Left ventricle myocardium inferior (tissue), 1 donor: ENCODE data around the gene LRRC25. TPM values are rescaled to one million over a fixed set of nuclear protein-coding genes. Genes with fewer than 3 reads are reported as not detected.

Source experiments
- DNase-seq: peaks from one replicate; pipeline ENCODE4 v3.0.0-alpha.2; 2020
- H3K27ac ChIP-seq: fragments of 200-600 bp; replicated peaks from 2 replicates; pipeline ENCODE4 v1.8.0; 2021
- H3K27me3 ChIP-seq: fragments of 200-600 bp; 2 replicates; pipeline ENCODE4 v1.8.0; 2021; ENCODE audit warnings: low read depth
- H3K36me3 ChIP-seq: fragments of 200-600 bp; 2 replicates; pipeline ENCODE4 v1.8.0; 2021
- H3K4me1 ChIP-seq: fragments of 200-600 bp; 2 replicates; pipeline ENCODE4 v1.8.0; 2021
- H3K4me3 ChIP-seq: fragments of 200-600 bp; 2 replicates; pipeline ENCODE4 v1.8.0; 2021; ENCODE audit warnings: mild to moderate bottlenecking, moderate library complexity
- H3K9me3 ChIP-seq: fragments of 200-600 bp; replicated peaks from 2 replicates; pipeline ENCODE4 v1.8.0; 2021
- CTCF ChIP-seq: fragments of 200-600 bp; IDR thresholded peaks from 2 replicates; pipeline ENCODE4 v1.8.0; 2021; ENCODE audit warnings: antibody characterized with exemption, mild to moderate bottlenecking, borderline replicate concordance
- intact Hi-C: fragments of 100-400 bp; cut with micrococcal nuclease; formaldehyde crosslinking; loops from one replicate; pipeline ENCODE4 v1.11.0; 2022
- total RNA-seq: library from RNA; stranded (reverse); fragmentation: NEBNext Ultra II Directional; extraction: Animal tissue kit (Norgen Biotek cat#: 25700); gene quantifications from one replicate; pipeline ENCODE4 v1.2.1, GENCODE V29; 2021
- donor health status: DM: no; HTN: yes; CAD: no; lungs with severe emphysema.

LRRC25 gene
- total RNA-seq, 1 donor from 2014 or later, result 2.4 TPM

GRCh38 chr19:18401580-18402112, 4.2 kb upstream of the LRRC25 start:
- H3K9me3 ChIP-seq, result no peaks in the 10 kb centered on the region
- H3K27ac ChIP-seq, result peak overlapping the region; percentile 23
- H3K4me1 ChIP-seq, result peaks cover 17% of the 10 kb centered on the region
- intact Hi-C loops, result no loop called here
- DNase-seq, result peak; percentile 63
- peak; percentile 39 for TF ChIP-seq CTCF
- H3K4me3 ChIP-seq, result no peak overlapping the region
- H3K27me3 ChIP-seq, result peaks cover 17% of the 10 kb centered on the region
- no peaks in the 10 kb centered on the region for H3K36me3 ChIP-seq

- Histone ChIP-seq H3K9me3 (no peaks in the 10 kb centered on the region), H3K4me3 (no peak overlapping the region), H3K36me3 (no peaks in the 10 kb centered on the region), H3K4me1 (peaks cover 24% of the 10 kb centered on the region), H3K27ac (no peak overlapping the region), H3K27me3 (peaks cover 23% of the 10 kb centered on the region)
- no peak for DNase-seq
- TF ChIP-seq CTCF, result no peak
- intact Hi-C loops, result no loop called here
Measured at GRCh38 chr19:18399008-18399407, 1.6 kb upstream of the LRRC25 start.

GRCh38 chr19:18396471-18397241, 766 bp downstream of the LRRC25 start:
- no peaks in the 10 kb centered on the region for H3K36me3 ChIP-seq
- peak overlapping the region; percentile 51 for H3K27ac ChIP-seq
- H3K4me1 ChIP-seq, result peaks cover 24% of the 10 kb centered on the region
- H3K27me3 ChIP-seq, result peaks cover 23% of the 10 kb centered on the region
- no peak for TF ChIP-seq CTCF
- intact Hi-C loops, result no loop called here
- H3K9me3 ChIP-seq, result no peaks in the 10 kb centered on the region
- H3K4me3 ChIP-seq, result peak overlapping the region; percentile 48
- no peak for DNase-seq

GRCh38 chr19:18393836-18394235, 3.6 kb downstream of the LRRC25 start:
- intact Hi-C loops, result no loop called here
- TF ChIP-seq CTCF, result no peak

GRCh38 chr19:18392926-18393325, 4.5 kb downstream of the LRRC25 start:
- DNase-seq, result no peak
- H3K9me3 ChIP-seq, result peaks cover 4% of the 10 kb centered on the region
- intact Hi-C loops, result no loop called here
- peak overlapping the region; percentile 15 for H3K4me3 ChIP-seq
- peaks cover 19% of the 10 kb centered on the region for H3K27me3 ChIP-seq
- peaks cover 26% of the 10 kb centered on the region for H3K4me1 ChIP-seq
- peak overlapping the region; percentile 50 for H3K27ac ChIP-seq
- no peaks in the 10 kb centered on the region for H3K36me3 ChIP-seq
- no peak for TF ChIP-seq CTCF

More at GRCh38 chr19:18393836-18394235, 3.6 kb downstream of the LRRC25 start:
- Histone ChIP-seq H3K4me1 (peaks cover 19% of the 10 kb centered on the region), H3K36me3 (no peaks in the 10 kb centered on the region), H3K27me3 (peaks cover 23% of the 10 kb centered on the region), H3K27ac (no peak overlapping the region), H3K4me3 (peak overlapping the region; percentile 36), H3K9me3 (peaks cover 4% of the 10 kb centered on the region)
- DNase-seq, result peak; percentile 54
